Measurements from ENCODE around the gene IFNA4.
"Not testable (repeated sequence)": the region's sequence is repeated elsewhere in the genome, so short reads cannot be mapped to it uniquely, and the experiment has no call there.

IFNA4 gene

DNA sequence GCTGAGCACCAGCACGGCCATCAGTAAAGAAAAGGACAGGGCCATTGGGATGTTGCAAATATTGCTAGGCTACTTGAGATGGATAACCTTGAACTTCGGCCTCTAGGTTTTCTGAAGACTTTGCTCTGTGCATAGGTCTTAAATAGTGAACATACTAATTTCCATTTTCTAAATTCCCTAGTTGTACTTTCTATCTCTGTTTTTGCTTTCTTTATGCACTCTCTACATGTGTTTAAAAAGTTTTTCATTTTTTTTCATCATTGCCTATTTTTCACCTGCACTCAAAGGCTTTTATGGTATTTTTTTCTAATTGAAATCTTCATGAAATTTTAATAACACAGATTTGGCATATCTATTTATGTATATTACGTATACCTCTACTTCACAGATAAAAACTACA, at the start of gene IFNA4:
Gene IFNA4 (minus strand): TSS at position 101 of the 400 bp plus-strand sequence. CDS start 56 bp downstream, at position 45.
- DNase-seq (ENCODE audit: low read depth in 2 of 2), result not testable (repeated sequence)

DNA sequence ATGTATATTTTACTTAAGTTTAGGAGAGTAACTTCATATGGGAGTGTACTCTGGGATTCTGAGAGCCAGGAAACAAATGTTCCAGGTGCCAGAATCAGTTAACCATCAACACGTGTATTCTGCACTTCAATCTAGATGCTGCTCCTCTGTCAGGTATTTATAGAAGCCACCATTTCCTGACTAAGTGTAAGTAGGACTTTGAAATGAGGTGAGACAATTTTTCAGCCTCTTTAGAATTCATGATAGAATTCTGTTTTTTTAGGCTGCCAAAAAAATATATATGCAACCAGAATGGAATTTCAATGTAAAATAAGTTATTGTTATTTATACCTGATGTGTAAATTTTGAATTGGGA, 49.0 kb upstream of the IFNA4 start:
- not testable (repeated sequence) for DNase-seq (ENCODE audit: low read depth in 2 of 2)

DNA sequence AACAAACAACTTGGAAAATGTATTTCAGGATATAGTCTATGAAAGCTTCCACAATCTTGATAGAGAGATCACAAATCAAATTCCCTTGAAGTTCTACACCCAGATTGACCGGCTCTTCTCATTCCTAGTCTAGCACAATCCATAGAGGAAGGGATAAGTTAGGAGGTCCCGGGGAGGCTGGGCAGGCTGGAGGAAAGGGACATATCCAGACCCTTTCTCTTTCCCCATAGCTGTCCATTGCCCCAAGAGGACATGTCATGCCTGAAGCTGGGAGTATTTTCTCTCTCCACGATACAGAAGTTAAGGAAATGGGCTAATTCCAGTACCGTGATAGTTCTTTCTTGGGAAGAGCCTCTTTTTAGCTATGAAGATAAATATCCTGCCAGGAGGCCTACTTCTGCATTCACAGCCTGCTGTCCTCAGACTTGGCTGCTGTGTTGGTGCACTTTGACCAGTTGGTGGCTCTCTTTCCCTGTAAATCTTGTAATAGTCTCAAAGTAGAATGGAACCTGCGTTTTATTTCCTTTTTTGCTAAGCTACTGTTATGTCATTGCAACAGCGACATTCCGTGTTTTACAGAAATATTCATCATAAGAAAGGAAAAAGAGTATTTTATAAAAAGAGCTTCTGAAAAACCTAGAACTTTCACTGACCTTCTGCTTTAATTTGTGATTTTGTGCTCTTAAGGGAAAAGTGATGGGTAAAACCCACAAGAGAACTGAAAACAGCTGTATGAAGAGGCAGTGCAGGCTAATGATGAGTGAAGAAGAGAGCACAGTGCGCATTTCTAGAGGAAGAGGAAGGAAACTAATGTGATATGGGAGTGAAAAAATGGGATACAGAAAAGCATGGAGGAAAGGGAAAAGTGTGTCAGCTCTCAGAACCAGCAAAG, 48.3 kb upstream of the IFNA4 start:
- DNase-seq (ENCODE audit: low read depth in 2 of 2), result not testable (repeated sequence)

DNA sequence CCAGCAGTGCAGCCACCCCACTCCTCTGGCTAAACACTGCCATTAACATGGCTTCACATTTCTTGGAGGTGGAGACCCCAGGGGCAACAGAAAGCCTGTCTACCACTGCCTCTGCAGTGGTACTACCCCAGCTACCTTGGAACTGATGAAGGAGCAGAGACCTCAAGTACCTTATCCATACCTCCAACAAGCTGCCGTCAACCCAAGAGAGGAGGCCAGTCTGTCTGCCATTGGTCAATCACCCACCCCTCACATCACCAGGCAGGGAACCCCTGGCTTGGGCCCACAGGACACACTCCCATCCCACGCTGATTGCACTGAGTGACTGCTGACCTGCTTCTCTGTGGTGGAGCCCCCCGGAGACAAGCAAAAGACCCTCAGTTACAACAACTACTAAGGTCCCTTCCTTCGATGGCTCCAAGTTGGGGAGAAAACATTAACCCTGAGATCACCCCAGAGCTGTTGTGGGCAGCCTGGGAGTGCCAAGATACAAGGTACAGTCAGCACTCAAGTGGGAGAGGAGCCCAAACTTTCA, 46.8 kb upstream of the IFNA4 start:
- DNase-seq (ENCODE audit: low read depth in 2 of 2), result no peak

DNA sequence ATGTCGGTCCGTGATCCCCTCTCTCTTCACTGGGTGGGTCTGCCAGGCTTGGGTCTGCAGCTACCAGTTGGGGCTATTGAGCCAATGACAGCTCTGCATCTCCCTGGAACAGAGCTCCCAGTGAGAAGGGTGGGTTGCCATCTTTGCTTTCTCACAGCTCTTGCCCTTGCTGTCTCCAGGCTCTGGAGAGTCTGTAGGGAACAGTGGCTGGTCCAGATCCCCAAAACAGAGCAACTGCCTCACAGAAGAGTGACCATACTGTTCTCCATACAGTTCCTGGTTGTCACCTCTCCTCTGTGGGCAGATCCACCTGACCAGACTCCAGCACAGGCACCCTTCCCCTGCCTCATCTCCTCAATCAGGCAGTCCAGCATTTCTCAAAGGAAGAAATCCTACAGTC, 45.9 kb upstream of the IFNA4 start:
- DNase-seq (ENCODE audit: low read depth in 2 of 2), result no peak

DNA sequence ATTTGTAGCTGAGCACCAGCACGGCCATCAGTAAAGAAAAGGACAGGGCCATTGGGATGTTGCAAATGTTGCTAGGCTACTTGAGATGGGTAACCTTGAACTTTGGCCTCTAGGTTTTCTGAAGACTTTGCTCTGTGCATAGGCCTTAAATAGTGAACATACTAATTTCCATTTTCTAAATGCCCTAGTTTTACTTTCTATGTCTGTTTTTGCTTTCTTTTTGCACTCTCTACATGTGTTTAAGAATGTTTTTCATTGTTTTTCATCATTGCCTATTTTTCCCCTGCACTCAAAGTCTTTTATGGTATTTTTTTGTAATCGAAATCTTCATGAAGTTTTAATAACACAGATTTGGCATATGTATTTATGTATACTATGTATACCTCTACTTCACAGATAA, 40.7 kb upstream of the IFNA4 start, which contains the start of gene IFNA17:
Gene IFNA17 (minus strand): TSS at position 101 of the 400 bp plus-strand sequence. CDS start 49 bp downstream, at position 52.
- no peak for DNase-seq (ENCODE audit: low read depth in 2 of 2)

DNA sequence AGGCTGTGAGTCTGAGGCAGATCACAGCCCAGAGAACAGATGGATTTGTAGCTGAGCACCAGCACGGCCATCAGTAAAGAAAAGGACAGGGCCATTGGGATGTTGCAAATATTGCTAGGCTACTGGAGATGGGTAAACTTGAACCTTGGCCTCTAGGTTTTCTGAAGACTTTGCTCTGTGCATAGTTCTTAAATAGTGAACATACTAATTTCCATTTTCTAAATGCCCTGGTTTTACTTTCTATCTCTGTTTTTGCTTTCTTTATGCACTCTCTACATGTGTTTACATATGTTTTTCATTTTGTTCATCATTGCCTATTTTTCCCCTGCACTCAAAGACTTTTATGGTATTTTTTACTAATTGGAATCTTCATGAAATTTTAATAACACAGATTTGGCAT, 29.8 kb upstream of the IFNA4 start, which contains the start of gene IFNA16:
Gene IFNA16 (minus strand): TSS at position 101 of the 400 bp plus-strand sequence. CDS start 6 bp downstream, at position 95.
- not testable (repeated sequence) for DNase-seq (ENCODE audit: low read depth in 2 of 2)

DNA sequence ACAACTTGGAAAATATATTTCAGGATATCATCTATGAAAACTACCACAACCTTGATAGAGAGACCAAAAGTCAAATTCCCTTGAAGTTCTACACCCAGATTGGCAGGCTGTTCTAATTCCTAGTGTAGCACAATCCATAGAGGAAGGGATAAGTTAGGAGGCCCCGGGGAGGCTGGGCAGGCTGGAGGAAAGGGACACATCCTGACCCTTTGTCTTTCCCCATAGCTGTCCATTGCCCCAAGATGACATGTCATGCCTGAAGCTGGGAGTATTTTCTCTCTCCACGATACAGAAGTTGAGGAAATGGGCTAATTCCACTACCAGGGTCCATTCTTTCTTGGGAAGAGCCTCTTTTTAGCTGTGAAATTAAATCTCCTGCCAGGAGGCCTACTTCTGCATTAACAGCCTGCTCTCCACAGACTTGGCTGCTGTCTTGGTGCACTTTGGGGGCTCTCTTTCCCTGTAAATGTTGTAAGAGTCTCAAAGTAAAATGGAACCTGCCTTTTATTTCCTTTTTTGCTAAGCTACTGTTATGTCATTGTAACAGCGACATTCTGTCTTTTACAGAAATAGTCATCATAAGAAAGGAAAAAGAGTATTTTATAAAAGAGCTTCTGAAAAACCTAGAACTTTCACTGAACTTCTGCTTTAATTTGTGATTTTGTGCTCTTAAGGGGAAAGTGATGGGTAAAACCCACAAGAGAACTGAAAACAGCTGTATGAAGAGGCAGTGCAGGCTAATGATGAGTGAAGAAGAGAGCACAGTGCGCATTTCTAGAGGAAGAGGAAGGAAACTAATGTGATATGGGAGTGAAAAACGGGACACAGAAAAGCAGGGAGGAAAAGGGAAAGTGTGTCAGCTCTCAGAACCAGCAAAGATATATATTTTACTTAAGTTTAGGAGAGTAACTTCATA, 26.3 kb upstream of the IFNA4 start:
- not testable (repeated sequence) for DNase-seq (ENCODE audit: low read depth in 2 of 2)

DNA sequence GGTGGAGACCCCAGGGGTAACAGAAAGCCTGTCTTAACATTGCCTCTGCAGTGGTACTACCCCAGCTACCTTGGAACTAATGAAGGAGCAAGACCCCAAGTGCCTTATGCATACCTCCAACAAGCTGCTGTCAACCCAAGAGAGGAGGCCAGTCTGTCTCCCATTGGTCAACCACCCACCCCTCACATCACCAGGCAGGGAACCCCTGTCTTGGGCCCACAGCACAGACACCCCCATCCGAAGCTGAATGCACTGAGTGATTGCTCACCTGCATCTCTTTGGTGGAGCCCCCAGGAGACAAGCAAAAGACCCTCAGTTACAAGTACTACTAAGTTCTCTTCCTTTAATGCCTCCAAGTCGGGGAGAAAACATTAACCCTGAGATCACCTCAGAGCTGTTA, 24.8 kb upstream of the IFNA4 start:
- DNase-seq (ENCODE audit: low read depth in 2 of 2), result not testable (repeated sequence)

DNA sequence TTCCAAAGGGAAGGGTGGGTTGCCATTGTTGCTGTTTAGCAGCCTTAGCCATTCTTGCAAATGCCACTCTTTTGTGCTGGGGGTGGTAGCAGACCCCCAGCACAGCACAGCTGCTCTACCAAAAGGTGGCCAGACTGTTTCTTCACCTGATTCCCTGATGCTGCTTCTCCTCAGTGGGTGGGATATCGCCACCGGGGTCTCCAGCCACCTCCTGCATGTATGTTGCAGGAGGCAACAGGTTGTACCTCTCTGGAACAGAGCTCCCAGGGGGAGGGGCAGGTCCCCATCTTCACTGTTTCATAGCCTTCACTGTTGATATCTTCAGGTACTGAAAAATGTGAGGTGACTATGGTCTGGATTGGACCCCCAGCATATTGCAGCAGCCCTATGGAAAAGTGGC, 23.4 kb upstream of the IFNA4 start:
- not testable (repeated sequence) for DNase-seq (ENCODE audit: low read depth in 2 of 2)

DNA sequence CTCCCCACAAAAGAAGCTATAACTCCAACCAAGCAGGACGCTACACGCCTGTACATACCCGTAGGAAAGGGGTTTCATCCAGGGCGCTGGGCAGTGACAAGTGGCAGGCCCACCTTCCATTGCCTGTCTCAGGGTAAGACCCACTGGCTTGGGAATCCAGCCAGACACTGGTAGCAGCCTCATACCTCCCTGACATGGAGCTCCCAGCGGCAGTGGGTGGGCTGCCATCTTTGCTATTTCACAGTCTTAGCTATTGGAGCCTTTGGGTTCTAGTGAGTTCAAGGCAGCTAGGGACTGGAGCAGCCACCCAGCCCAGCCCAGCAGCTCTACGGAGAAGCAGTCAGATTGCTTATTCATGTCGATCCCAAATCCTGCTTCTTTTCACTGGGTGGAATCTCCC, 22.9 kb upstream of the IFNA4 start:
- DNase-seq (ENCODE audit: low read depth in 2 of 2), result no peak

DNA sequence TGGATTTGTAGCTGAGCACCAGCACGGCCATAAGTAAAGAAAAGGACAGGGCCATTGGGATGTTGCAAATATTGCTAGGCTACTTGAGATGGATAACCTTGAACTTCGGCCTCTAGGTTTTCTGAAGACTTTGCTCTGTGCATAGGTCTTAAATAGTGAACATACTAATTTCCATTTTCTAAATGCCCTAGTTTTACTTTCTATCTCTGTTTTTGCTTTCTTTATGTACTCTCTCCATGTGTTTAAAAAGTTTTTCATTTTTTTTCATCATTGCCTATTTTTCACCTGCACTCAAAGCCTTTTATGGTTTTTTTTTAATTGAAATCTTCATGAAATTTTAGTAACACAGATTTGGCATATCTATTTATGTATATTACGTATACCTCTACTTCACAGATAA, 19.7 kb upstream of the IFNA4 start, which contains the start of gene IFNA10:
Gene IFNA10 (minus strand): TSS at position 101 of the 400 bp plus-strand sequence. CDS start 46 bp downstream, at position 55.
- not testable (repeated sequence) for DNase-seq (ENCODE audit: low read depth in 2 of 2)

DNA sequence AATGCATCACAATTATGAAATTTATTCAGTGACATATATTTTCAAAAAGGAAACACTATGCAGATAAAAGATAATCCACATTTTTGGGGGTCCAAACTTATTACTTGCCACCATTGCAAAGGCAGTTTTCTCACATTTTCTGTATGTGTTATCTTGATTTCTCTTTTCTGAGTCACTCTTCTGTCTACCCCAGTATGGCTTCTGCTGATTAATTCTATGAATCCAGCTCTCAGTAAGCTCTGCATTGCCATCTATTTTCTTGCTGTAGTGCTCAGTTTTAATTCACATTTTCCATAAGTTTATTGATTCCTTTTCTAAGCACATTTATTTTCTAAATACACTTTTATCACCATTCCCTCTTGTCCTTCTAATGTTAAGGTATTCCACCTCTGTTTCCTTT, 17.8 kb upstream of the IFNA4 start:
- DNase-seq (ENCODE audit: low read depth in 2 of 2), result no peak

DNA sequence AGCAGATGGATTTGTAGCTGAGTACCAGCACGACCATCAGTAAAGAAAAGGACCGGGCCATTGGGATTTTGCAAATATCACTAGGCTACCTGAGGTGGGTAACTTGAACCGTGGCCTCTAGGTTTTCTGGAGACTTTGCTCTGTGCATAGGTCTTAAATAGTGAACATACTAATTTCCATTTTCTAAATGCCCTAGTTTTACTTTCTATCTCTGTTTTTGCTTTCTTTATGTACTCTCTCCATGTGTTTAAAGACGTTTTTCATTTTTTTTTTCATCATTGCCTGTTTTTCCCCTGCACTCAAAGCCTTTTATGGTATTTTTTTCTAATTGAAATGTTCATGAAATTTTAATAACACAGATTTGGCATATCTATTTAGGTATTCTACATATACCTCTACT, 14.7 kb upstream of the IFNA4 start, which contains the start of gene IFNA7:
Gene IFNA7 (minus strand): TSS at position 101 of the 400 bp plus-strand sequence. CDS start 40 bp downstream, at position 61.
- not testable (repeated sequence) for DNase-seq (ENCODE audit: low read depth in 2 of 2)

DNA sequence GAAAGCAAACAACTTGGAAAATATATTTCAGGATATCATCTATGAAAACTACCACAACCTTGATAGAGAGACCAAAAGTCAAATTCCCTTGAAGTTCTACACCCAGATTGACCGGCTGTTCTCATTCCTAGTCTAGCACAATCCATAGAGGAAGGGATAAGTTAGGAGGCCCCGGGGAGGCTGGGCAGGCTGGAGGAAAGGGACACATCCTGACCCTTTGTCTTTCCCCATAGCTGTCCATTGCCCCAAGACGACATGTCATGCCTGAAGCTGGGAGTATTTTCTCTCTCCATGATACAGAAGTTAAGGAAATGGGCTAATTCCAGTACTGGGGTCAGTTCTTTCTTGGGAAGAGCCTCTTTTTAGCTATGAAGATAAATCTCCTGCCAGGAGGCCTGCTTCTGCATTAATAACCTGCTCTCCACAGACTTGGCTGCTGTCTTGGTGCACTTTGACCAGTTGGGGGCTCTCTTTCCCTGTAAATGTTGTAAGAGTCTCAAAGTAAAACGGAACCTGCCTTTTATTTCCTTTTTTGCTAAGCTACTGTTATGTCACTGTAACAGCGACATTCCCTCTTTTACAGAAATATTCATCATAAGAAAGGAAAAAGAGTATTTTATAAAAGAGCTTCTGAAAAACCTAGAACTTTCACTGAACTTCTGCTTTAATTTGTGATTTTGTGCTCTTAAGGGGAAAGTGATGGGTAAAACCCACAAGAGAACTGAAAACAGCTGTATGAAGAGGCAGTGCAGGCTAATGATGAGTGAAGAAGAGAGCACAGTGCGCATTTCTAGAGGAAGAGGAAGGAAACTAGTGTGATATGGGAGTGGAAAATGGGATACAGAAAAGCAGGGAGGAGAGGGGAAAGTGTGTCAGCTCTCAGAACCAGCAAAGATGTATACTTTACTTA, 7.7 kb upstream of the IFNA4 start:
- DNase-seq (ENCODE audit: low read depth in 2 of 2), result not testable (repeated sequence)

DNA sequence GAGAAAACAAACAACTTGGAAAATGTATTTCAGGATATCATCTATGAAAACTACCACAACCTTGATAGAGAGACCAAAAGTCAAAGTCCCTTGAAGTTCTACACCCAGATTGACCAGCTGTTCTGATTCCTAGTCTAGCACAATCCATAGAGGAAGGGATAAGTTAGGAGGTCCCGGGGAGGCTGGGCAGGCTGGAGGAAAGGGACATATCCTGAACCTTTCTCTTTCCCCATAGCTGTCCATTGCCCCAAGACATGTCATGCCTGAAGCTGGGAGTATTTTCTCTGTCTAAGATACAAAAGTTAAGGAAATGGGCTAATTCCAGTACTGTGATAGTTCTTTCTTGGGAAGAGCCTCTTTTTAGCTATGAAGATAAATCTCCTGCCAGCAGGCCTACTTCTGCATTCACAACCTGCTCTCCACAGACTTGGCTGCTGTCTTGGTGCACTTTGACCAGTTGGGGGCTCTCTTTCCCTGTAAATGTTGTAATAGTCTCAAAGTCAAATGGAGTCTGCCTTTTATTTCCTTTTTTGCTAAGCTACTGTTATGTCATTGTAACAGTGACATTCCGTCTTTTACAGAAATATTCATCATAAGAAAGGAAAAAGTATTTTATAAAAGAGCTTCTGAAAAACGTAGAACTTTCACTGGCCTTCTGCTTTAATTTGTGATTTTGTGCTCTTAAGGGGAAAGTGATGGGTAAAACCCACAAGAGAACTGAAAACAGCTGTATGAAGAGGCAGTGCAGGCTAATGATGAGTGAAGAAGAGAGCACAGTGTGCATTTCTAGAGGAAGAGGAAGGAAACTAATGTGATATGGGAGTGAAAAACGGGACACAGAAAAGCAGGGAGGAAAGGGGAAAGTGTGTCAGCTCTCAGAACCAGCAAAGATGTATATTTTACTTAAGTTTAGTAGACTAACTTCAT, 4.3 kb downstream of the IFNA4 start:
- DNase-seq (ENCODE audit: low read depth in 2 of 2), result not testable (repeated sequence)

DNA sequence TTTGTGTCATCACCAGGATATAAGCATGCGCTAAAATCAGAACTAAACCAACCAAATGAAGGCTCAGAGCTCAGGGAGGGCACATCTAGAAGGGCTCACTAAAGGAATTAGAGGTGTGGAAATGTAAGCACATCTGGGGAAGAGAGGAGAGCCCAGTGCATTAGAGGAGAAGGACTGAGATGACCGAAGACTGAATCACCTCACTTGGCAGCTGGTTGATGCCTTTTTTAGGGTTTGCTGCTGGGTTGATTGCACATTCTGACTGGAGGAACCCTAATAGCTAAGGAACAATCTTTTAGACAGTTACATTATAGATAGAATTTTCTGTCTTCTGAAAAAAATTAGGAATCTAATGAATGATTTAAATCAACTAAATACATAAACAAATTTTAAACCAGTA, 12.7 kb downstream of the IFNA4 start:
- no peak for DNase-seq (ENCODE audit: low read depth in 2 of 2)

DNA sequence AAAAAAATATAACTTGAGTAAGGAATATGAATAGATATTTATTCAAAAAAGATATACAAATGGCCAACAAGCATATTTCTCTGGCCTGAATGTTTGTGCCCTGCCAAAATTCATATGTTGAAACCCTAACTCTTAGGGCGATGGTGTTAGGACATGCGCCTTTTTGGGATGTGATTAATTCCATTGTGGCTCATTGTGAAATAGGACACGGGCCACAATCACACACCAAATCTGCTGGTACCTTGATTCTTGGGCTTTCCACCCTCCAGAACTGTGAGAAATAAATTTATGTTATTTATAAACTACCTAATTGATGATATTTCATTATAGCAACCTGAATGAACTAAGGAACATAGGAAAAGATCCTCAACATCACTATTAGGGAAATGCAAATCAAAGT, 15.2 kb downstream of the IFNA4 start:
- no peak for DNase-seq (ENCODE audit: low read depth in 2 of 2)

DNA sequence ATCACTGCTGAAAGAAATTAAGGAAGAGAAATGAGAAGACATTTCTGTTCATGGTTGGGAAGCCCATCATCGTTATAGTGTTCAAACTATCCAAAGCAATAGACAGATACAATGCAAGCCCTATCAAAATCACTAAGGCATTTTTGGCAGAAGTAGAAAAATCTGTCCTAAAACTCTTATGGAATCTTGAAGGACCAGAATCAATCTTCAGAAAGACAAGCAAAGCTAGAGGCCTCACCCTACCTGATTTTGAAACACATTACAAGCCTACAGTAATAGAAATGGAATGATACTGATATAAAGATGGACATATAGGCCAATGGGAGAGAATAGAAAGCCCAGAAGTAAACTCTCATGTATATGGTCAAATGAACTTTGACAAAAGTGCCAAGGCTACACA, 16.0 kb downstream of the IFNA4 start:
- no peak for DNase-seq (ENCODE audit: low read depth in 2 of 2)

Measured in stimulated activated CD8-positive, alpha-beta memory T cell treated with anti-CD3 and anti-CD28 coated beads, Interleukin-7, amount 100 ng/mL, for 4 hours (primary cell).